Measurements from ENCODE around the gene CHRNA9. TPM values are rescaled to one million over a fixed set of nuclear protein-coding genes. Genes with fewer than 3 reads are reported as not detected.
A peak's percentile ranks its signal among the peaks of the same experiment; 100 is the strongest.

CHRNA9 gene
- total RNA-seq, 1 donor from 2014 or later = not detected

DNA sequence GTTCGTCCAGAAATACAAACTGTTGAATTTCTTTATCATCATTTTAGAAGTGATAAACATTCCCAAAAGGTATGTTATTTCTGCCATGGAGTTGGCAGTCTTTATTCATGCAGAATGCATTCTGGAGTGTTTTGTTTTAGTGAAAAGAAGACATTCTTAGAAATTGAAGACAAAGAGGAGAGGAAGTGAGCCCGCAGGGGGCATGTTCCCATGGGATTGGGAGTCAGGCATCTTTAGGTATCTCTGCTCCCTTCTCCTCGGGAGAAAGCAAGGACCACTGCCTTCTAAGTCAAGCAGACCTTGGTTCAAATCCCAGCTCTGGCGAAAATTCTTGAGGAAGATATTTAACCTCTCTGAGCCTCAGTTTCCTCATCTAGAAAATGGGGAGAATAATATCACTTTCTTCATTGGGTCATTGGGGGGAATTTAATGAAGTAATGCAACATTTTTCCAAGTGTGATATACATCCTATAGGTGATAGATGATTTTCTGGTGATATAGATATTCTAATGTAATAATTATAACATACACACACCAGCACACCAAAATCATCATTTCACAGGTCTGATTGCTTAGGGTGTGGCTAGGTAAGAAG is 26.5 kb upstream of the CHRNA9 start:
- no peak for DNase-seq (ENCODE audit: extremely low spot score in 2 of 2)
- Histone ChIP-seq H3K9me3 (no peaks in the 10 kb centered on the region), H3K27ac (peak overlapping the region; percentile 42), H3K36me3 (no peaks in the 10 kb centered on the region), H3K27me3 (no peaks in the 10 kb centered on the region), H3K4me3 (no peak overlapping the region), H3K4me1 (peaks cover 9% of the 10 kb centered on the region)
- TF ChIP-seq POLR2AphosphoS5 (IDR thresholded peaks at IDR 0.05; ENCODE audit: insufficient read depth in 1 of 2, low read depth in 1 of 2) (no peak), POLR2A (IDR thresholded peaks at IDR 0.05) (no peak), CTCF (IDR thresholded peaks at IDR 0.05) (no peak)
- intact Hi-C loops (cut with DNase I) = no loop called here

GRCh38 chr4:40309250-40309774 is 25.8 kb upstream of the CHRNA9 start:
- Histone ChIP-seq H3K4me1 (peaks cover 9% of the 10 kb centered on the region), H3K4me3 (peak overlapping the region in 1 of 2 donors; percentile 24), H3K27me3 (no peaks in the 10 kb centered on the region), H3K27ac (peak overlapping the region; percentile 42), H3K9me3 (no peaks in the 10 kb centered on the region), H3K36me3 (no peaks in the 10 kb centered on the region)
- no peak for TF ChIP-seq POLR2A (IDR thresholded peaks at IDR 0.05)
- TF ChIP-seq POLR2AphosphoS5 (IDR thresholded peaks at IDR 0.05; ENCODE audit: insufficient read depth in 1 of 2, low read depth in 1 of 2) = no peak
- TF ChIP-seq CTCF (IDR thresholded peaks at IDR 0.05) = peak; percentile 78 to 93 (median 81)
- no peak for DNase-seq (ENCODE audit: extremely low spot score in 2 of 2)
- intact Hi-C loops (cut with DNase I) = no loop called here

DNA sequence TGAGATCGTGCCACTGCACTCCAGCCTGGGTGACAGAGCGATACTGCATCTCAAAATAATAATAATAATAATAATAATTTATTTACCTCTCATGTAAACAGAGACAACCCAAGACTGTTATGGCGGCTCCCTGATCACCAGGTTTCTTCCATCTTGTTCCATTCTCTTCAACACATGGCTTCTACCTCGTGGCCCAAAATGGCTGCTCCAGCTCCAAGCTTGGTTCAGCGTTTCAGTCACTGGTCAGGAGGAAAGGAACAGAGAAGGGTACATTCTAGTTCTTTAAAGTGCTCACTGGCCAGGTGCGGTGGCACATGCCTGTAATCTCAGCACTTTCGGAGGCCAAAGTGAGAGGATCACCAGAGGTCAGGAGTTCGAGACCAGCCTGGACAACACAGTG is 24.9 kb upstream of the CHRNA9 start:
- no peak for TF ChIP-seq CTCF (IDR thresholded peaks at IDR 0.05)
- no peak for TF ChIP-seq POLR2A (IDR thresholded peaks at IDR 0.05)
- no peak for TF ChIP-seq POLR2AphosphoS5 (IDR thresholded peaks at IDR 0.05; ENCODE audit: insufficient read depth in 1 of 2, low read depth in 1 of 2)
- H3K27me3 ChIP-seq = no peaks in the 10 kb centered on the region
- intact Hi-C loops (cut with DNase I) = loop anchor here (10.0 kb wide), 1 partner anchor 255 kb away; the partner anchor contains the start of gene N4BP2

GRCh38 chr4:40311811-40312346 is 23.3 kb upstream of the CHRNA9 start:
- intact Hi-C loops (cut with DNase I) = loop anchor here (10.0 kb wide), 1 partner anchor 257 kb away; the partner anchor contains the start of gene N4BP2
- no peaks in the 10 kb centered on the region for H3K9me3 ChIP-seq
- peaks cover 19% of the 10 kb centered on the region for H3K4me1 ChIP-seq
- H3K36me3 ChIP-seq = no peaks in the 10 kb centered on the region
- no peaks in the 10 kb centered on the region for H3K27me3 ChIP-seq
- TF ChIP-seq CTCF (IDR thresholded peaks at IDR 0.05) (no peak), POLR2AphosphoS5 (IDR thresholded peaks at IDR 0.05; ENCODE audit: insufficient read depth in 1 of 2, low read depth in 1 of 2) (no peak), POLR2A (IDR thresholded peaks at IDR 0.05) (no peak)
- no peak overlapping the region for H3K27ac ChIP-seq
- no peak for DNase-seq (ENCODE audit: extremely low spot score in 2 of 2)
- no peak overlapping the region for H3K4me3 ChIP-seq

More for the DNA sequence above, 24.9 kb upstream of the CHRNA9 start:
- Histone ChIP-seq H3K4me1 (peaks cover 9% of the 10 kb centered on the region), H3K36me3 (no peaks in the 10 kb centered on the region), H3K9me3 (no peaks in the 10 kb centered on the region), H3K4me3 (no peak overlapping the region), H3K27ac (no peak overlapping the region)
- no peak for DNase-seq (ENCODE audit: extremely low spot score in 2 of 2)

DNA sequence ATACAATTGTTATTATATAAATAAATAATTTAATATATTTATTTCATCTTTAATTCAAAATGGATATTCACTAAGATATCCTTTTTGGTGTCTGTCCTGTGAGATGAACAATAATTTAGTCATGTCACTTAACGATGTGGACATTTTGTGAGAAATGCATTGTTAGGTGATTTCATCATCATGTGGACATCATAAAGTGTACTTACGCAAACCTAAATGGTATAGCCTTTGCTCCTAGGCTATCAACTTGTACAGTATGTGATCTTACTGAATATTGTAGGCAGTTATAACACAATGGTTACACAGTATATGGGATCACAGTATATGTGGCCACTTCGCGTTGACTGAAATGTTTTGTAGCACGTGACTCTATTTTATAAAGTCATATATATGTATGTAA is 20.2 kb upstream of the CHRNA9 start:
- no peak for TF ChIP-seq POLR2A (IDR thresholded peaks at IDR 0.05)
- no peak for TF ChIP-seq CTCF (IDR thresholded peaks at IDR 0.05)
- no peak for TF ChIP-seq POLR2AphosphoS5 (IDR thresholded peaks at IDR 0.05; ENCODE audit: insufficient read depth in 1 of 2, low read depth in 1 of 2)

More for the DNA sequence above, 20.2 kb upstream of the CHRNA9 start:
- DNase-seq (ENCODE audit: extremely low spot score in 2 of 2) = no peak
- Histone ChIP-seq H3K9me3 (no peaks in the 10 kb centered on the region), H3K4me3 (no peak overlapping the region), H3K27ac (no peak overlapping the region), H3K36me3 (no peaks in the 10 kb centered on the region), H3K27me3 (no peaks in the 10 kb centered on the region), H3K4me1 (peaks cover 11% of the 10 kb centered on the region)
- intact Hi-C loops (cut with DNase I) = loop anchor here (10.0 kb wide), 1 partner anchor 260 kb away; the partner anchor contains the start of gene N4BP2

All from vagina (tissue), 2 donors.